Measurements from ENCODE around the gene TIMM44. TPM values are rescaled to one million over a fixed set of nuclear protein-coding genes. Genes with fewer than 3 reads are reported as not detected.

TIMM44 gene
- total RNA-seq, 1 experiment from 2014 or later: 114 TPM

DNA sequence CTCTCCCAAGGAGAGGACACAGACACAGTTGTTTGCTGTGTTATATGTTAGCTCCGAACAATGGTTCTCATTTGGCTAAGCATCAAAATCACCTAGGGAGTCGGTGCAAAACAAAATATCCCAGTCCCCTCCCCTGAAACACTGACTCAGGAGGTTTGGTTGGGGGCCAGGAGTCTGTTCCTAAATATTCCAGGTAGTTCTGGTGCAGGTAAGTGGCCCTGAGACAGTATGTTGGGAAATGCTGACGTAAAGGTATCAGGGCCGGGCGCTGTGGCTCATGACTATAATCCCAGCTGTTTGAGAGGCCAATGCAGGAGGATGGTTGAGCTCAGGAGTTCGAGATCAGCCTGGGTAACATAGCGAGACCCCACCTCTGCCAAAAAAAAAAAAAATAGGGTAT, 42.1 kb downstream of the TIMM44 start:
- TF ChIP-seq, protein P1, sequence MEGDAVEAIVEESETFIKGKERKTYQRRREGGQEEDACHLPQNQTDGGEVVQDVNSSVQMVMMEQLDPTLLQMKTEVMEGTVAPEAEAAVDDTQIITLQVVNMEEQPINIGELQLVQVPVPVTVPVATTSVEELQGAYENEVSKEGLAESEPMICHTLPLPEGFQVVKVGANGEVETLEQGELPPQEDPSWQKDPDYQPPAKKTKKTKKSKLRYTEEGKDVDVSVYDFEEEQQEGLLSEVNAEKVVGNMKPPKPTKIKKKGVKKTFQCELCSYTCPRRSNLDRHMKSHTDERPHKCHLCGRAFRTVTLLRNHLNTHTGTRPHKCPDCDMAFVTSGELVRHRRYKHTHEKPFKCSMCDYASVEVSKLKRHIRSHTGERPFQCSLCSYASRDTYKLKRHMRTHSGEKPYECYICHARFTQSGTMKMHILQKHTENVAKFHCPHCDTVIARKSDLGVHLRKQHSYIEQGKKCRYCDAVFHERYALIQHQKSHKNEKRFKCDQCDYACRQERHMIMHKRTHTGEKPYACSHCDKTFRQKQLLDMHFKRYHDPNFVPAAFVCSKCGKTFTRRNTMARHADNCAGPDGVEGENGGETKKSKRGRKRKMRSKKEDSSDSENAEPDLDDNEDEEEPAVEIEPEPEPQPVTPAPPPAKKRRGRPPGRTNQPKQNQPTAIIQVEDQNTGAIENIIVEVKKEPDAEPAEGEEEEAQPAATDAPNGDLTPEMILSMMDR (conservative IDR thresholded peaks at IDR 0.05): no peak
- Histone ChIP-seq H2AFZ (ENCODE audit: low read length) (no peak overlapping the region), H3K4ac (ENCODE audit: low read depth, low read length) (no peak overlapping the region), H3K23ac (ENCODE audit: insufficient read length, low read depth, low read length) (no peak overlapping the region), H2BK5ac (ENCODE audit: insufficient read length, low read length) (no peak overlapping the region), H3K4me1 (ENCODE audit: insufficient read depth, low read length) (0 out of 2 replicates have a peak, but pooled peaks cover 4% of the 10 kb centered on the region), H3T11ph (ENCODE audit: low read length) (no peak overlapping the region), H2AK5ac (ENCODE audit: insufficient read length, low read length) (no peak overlapping the region), H3K23me2 (ENCODE audit: insufficient read length, low read depth, low read length, poor library complexity, severe bottlenecking) (peaks cover 16% of the 10 kb centered on the region), H3K79me1 (ENCODE audit: insufficient read depth, low read depth, low read length, poor library complexity, severe bottlenecking) (no peaks in the 10 kb centered on the region), H3K9me3 (ENCODE audit: control insufficient read depth, low read depth, low read length) (no peaks in the 10 kb centered on the region), H3K79me2 (ENCODE audit: insufficient read depth, low read length) (peaks cover 6% of the 10 kb centered on the region; the same call in 1 of the 2 replicates), H3K18ac (ENCODE audit: insufficient read length, low read depth, low read length) (no peak overlapping the region), H2BK12ac (ENCODE audit: insufficient read length, low read depth, low read length) (no peak overlapping the region), H3K9ac (ENCODE audit: extremely low read depth, insufficient read length, low read length) (no peak overlapping the region), H4K20me1 (ENCODE audit: control insufficient read depth, insufficient read depth, insufficient read length) (no peaks in the 10 kb centered on the region), H3K4me2 (ENCODE audit: insufficient read depth, insufficient read length, low read length) (no peak overlapping the region), H3K27ac (ENCODE audit: insufficient read length, low read depth, low read length) (no peak overlapping the region), H2BK120ac (ENCODE audit: low read depth, low read length, poor library complexity, severe bottlenecking) (no peak overlapping the region), H3K27me3 (ENCODE audit: insufficient read depth, low read length) (no peaks in the 10 kb centered on the region), H2BK20ac (ENCODE audit: low read depth, low read length, poor library complexity, severe bottlenecking) (no peak overlapping the region), H3K56ac (ENCODE audit: insufficient read length, low read depth, low read length) (no peak overlapping the region), H4K8ac (replicated peaks; ENCODE audit: insufficient read length, low read depth, low read length) (no peak overlapping the region), H3K14ac (ENCODE audit: insufficient read depth, low read length) (no peak overlapping the region), H2BK15ac (ENCODE audit: low read depth, low read length) (no peak overlapping the region), H4K91ac (ENCODE audit: insufficient read length, low read depth, low read length) (no peak overlapping the region), H4K5ac (ENCODE audit: insufficient read length, low read depth, low read length) (no peak overlapping the region)
- DNase-seq: no peak
- Mint-ChIP-seq H3K27me3 (ENCODE audit: low read depth) (peaks cover 3% of the 10 kb centered on the region; the same call in 1 of the 2 replicates), H3K36me3 (ENCODE audit: insufficient read depth in 1 of 3, low read depth in 3 of 3) (peaks cover 13 to 29% (median 20%) of the 10 kb centered on the region in 3 experiments), H3K4me3 (no peak overlapping the region), H3K27ac (no peak overlapping the region), H3K9me3 (no peaks in the 10 kb centered on the region; a peak in 3 of 5 replicates), H3K4me1 (peaks cover 15 to 24% of the 10 kb centered on the region in 2 experiments)
- no CpG with 5 or more reads among the region's 7 CpGs for WGBS (ENCODE audit: extremely low coverage, insufficient read length, low lambda C conversion rate)
